T-helper 22 cell (primary cell): ENCODE data around the gene NAB2.
"Not testable (repeated sequence)": the region's sequence is repeated elsewhere in the genome, so short reads cannot be mapped to it uniquely, and the experiment has no call there.

Experiments used
- DNase-seq: peaks from one replicate; pipeline ENCODE4 v3.0.0-alpha.2; 2020; ENCODE audit warnings: low read depth

The NAB2 gene, protein sequence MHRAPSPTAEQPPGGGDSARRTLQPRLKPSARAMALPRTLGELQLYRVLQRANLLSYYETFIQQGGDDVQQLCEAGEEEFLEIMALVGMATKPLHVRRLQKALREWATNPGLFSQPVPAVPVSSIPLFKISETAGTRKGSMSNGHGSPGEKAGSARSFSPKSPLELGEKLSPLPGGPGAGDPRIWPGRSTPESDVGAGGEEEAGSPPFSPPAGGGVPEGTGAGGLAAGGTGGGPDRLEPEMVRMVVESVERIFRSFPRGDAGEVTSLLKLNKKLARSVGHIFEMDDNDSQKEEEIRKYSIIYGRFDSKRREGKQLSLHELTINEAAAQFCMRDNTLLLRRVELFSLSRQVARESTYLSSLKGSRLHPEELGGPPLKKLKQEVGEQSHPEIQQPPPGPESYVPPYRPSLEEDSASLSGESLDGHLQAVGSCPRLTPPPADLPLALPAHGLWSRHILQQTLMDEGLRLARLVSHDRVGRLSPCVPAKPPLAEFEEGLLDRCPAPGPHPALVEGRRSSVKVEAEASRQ

DNA sequence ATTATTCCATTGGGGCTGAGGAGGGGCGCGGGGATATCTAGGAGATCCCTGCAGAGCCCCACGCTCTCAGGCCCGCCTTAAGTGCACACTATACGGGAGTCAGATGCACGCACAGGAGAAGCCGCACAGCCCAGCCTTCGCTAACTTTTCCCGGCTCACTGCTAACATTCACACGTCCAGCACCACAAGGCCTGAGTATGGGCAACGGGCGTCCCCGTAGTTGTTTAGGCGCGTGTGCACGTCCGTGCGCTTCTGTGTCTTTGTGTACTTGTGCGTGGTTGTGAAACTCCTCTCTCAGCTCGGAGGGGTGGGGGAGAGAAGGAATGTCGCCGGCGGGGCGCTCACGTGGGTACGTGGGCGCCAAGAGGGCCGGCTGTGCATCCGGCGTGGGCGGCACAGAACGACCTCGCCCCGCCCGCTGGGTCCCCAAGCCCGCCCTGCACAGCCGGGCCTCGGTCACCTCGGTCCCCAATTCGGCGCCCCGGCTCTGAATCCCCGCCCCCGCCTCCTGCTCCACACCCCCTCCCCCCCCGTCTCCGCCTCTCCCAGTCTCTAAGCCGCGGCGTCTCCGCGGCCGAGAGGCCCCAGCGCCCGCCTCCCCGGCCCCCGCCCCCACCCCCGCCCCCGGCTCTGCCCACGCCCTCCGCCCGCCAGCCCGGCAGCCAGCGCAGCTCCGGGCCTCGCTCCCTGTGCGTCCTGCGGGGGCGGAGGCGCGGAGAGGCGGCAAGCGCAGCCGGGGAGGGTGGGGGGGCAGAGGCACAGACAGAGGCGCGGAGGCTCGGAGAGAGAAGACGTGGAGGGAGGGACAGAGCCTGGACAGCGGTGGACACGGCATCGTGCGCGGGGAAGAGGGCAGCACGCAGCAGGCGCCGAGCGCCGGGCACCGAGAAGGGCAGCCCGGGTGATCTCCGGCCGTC is at the start of gene NAB2:
Gene NAB2, plus strand, starts transcription at position 761 of the 917 bp plus-strand sequence. CDS start 158 bp downstream, outside the sequence.
- peak; percentile 93 for DNase-seq

DNA sequence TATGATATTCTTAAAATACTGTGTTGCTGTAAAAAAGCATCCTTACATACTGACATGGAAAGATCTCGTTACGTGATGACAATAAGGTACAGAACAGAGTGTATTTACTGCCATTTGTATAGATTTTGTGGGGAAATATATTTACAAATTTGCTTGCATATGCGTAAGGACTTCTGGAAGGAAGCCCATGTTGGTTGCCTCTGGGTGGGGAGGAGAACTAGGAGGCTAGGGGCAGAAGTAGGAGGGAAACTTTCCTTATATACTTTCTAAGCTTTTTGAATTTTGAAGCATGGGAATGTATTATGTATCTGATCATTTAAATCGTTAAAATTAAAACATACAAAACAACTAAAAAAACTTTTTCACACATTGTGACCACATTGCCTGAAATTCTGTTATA is 48.7 kb upstream of the NAB2 start:
- DNase-seq: no peak

DNA sequence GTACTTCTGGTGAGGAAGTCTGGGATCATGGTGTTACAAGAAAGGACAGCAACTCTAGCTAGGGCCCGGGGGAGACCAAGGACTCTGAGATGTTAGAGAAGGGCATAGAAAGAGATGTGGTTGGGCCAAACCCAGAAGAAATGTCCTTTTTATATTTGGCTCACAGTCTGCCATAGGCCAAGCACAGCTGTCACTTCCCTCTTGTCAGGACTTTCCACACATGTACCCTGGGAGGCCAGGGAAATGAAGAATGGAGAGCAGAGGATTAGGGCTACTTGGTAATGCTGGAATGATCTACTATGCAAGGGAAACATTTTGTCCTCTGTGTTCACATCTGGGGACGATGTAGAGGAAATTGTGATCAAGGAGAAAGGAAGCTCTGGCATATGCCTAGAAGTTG is 48.2 kb upstream of the NAB2 start:
- no peak for DNase-seq

DNA sequence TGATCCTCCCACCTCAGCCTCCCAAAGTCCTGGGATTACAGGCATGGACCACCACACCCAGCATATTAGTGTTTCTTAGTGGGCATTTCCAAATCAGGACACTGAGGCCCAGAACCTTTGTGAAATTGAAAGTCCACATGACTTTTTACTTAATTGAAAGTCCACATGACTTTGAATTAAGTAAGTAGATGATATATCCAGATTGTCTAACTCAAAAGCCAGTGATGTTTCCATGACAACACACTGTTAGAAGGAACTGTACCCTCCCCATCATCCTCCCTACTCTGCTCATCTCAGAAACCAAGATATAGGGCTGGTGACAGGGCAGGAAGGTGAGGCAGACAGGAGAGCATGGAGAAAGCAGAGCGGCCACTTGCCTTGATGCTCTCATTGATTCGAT is 46.2 kb upstream of the NAB2 start:
- no peak for DNase-seq

DNA sequence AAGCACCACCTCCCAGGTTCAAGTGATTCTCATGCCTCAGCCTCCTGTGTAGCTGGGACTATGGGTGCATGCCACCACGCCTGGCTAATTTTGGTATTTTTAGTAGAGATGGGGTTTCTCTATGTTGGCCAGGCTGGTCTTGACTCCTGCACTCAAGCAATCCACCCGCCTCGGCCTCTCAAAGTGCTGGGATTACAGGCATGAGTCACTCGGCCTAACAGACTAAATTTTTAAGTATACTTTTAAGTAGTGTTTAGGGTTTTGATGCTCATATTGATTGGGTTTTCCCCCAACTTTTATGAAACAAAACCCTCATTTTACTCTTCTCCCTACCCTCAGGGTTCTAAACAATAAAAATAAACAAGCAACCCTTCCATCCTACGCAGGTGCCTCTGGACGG is 44.4 kb upstream of the NAB2 start:
- DNase-seq: no peak

DNA sequence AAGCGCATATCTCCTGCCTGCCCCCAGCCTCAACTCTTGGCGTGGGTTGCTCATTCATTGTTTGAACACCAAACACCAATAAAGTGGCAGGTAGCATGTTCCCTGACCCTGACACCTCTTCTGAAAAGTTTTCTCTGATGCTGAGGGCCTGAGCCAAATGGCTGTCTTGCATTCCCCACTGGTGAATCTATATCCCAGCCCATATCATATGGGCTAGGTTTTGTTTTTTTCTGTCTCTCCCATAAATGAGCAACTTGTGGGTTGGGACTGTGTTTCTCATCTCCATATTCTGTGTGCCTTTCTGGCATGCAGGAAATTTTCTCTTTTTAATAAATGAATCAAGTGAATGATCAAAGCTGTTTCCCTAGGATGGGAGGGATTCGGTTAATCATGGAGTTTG is 44.0 kb upstream of the NAB2 start:
- no peak for DNase-seq

DNA sequence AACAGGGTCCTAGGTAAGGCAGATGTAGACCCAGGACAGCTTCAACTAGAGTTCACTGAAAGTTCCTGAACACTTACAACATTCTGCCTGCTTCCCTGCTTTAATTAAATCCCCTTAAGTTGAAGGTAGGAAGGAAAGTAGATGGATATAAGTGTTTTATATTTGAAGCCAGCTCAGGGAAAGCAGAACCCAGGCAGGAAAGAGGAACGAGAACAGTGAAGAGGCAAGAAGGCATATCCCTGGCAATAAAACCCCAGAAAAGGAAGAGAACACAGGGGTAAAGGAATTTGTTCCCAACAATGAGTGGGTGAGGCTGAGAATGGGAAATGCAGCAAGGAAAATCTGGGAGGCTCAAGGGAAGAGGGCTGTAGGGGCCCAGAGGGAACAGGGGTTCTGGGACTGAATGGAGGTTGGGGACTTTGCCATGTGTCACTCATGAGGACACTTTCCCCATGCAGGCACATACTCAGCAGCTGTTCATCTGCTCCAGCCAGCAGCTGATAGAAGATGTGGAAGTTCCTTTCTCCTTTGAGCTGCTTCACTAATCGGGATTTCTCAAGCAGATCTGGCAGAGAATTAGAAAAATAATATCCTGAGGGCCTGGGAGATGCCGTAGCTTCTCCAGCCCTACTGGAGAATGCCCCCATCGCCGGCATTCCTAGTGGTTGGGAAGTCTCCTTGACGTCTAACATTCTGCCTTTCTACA is 42.7 kb upstream of the NAB2 start:
- DNase-seq: no peak

DNA sequence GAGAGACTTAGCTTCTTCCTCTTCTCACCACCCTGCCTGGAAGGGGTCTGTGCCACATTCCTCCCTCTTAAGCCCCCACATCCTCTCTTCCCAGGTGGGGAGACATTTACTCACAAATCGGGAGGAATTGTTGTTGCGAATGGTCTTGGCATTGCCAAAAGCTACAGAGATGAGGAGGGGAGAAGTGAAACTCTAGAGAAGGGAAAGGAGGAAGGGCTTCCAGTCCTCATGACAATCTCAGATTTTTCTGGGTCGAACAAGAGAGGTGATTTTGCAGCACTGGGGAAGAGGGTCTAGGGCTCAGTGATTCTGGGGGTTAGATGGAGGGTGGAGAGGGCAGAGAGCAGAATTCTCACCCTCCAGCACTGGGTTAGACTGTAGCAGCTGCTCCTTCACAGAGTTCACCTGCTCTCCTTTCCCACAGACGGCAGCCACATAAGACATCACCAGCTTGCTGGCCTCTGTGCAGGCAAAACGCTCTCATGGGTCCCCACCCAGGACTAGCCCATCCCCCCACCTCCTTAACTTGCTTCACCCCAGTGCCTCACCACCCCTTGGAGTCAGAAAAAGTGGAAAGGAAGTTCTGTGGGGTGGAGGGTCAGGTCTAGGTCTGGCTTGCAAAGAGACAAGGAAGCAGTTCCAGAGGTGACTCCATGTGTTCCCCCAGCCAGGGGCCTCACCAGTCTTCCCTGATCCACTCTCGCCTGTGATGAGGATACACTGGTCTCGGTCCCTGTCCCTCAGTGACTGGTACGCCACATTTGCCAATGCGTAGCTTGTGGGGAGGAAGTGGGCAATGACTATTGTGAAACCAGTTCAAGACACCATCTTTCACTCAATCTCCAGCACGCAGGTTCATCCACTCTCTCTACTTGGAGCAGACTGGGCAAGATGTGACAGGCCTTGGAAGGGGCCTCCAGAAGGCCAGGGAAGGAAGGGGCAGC is 41.7 kb upstream of the NAB2 start:
- no peak for DNase-seq

DNA sequence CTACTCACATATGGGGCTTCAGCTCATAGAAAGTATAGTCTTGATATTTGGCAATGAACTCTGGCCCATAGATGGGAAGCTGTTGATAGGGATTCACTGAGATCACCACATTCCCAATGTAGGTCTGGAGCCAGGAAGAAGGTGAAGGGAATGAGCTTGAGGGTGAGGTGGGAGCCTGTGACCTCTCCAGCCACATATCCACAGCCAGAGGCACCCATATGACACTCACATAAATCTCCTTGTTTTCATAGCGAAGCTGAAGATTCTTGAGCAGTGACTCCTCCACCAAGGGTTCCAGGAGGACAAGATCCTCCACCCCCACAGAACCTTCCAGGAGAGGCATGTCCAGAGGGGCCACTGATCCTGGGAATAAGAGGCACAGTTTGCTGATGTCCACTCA is 40.9 kb upstream of the NAB2 start:
- no peak for DNase-seq

DNA sequence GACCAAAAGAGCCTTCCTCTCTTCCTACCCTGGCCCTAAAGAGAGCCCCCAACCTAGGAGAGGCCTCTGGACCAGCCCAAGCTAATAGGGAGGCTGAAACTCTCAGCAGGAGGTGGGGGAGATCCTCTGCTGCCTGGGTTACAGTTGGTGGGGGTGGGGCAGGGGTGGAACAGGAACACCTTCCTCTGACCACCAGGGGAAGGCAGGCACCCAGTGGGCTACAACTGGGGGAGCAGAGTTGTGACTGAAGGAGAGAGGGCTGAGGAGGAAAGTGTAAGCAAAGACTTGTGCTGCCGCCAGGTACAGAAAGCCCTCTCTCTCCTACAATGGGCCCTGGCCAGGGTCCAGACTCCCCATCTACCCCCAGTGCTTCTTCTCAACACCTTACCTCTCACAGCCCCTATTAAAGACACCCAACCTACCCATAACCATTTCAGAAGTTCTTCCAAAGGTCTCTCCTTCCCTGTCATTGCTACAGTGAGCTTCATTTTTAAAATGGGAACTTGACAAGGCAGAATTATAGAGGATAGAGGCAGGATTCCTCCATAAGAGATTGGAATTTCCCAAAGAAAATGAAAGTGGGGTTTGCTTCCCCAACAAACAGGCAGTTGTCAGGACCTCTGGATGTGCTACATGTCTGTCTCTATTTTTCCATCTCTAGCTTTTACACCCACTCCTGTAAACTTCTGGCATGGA is 40.3 kb upstream of the NAB2 start:
- DNase-seq: no peak

DNA sequence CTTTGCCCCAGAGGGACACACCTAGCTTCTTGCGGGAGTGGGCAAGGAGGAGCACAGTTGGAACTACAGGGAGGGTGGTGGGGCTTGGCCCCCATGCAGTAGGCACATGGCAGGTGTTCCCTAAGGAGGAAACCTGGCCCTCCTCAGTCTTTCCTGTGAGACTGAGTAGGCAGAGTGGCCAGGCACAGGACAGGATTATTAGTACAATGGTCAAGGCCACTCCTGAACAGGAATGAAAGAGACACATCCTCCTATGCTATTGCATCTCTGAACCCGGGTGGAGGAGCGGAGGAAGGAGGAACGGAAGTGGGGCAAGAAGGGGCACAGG is 39.8 kb upstream of the NAB2 start:
- no peak for DNase-seq

DNA sequence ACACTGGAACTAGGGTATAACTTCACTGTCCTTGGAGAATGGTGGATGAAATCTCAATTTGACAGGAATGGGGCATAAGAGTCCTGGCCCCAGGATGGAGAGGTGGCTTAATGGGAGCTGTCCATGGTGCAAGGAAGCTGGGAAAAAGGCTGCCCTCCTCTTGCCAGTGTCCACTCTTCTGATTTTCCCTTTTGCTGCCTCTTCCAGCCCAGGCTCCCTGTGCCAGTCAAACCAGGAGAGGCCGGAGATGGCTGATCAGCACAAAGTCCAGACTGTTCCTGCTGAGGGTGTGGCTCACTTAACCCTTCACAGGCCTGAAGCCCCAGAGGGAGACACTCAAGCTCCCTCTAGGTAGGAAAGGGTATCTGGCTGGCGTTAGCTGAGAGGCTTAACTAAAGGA is 39.0 kb upstream of the NAB2 start, which contains the start of gene MYO1A:
Gene MYO1A, minus strand, starts transcription at position 240 of the 400 bp plus-strand sequence. CDS start 1,806 bp downstream, outside the sequence.
- no peak for DNase-seq

DNA sequence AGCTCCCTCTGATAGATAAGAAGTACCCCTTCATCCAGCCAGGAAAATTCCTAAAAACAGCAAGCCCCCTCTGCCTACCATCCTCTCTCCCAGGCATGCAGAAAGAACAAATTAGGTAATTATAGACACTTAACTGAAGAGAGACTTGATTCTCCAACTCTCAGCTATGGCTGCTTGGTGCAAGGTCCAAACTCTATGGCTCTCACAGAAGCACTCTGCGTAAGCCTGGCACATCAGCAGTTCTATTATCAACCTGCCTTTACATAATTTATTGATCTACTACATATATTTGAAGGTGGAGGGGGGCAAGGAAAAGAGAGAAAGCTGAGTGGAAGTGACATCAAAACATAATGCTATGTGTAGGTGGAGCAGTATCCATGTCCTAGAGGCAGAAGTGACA is 37.9 kb upstream of the NAB2 start:
- DNase-seq: no peak

DNA sequence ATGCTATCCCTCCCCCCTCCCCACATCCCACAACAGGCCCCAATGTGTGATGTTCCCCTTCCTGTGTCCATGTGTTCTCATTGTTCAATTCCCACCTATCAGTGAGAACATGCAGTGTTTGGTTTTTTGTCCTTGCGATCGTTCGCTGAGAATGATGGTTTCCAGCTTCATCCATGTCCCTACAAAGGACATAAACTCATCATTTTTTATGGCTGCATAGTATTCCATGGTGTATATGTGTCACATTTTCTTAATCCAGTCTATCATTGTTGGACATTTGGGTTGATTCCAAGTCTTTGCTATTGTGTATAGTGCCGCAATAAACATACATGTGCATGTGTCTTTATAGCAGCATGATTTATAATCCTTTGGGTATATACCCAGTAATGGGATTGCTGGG is 35.8 kb upstream of the NAB2 start:
- DNase-seq: not testable (repeated sequence)

DNA sequence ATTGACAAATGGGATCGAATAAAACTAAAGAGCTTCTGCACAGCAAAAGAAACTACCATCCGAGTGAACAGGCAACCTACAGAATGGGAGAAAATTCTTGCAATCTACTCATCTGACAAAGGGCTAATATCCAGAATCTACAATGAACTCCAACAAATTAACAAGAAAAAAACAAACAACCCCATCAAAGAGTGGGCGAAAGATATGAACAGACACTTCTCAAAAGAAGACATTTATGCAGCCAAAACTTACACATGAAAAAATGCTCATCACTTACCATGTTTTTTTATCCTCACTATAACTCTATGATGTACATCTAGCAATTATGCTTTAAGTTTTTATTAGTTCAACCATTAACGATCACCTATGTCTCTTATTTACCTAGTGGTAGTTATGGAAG is 35.0 kb upstream of the NAB2 start:
- DNase-seq: not testable (repeated sequence)

DNA sequence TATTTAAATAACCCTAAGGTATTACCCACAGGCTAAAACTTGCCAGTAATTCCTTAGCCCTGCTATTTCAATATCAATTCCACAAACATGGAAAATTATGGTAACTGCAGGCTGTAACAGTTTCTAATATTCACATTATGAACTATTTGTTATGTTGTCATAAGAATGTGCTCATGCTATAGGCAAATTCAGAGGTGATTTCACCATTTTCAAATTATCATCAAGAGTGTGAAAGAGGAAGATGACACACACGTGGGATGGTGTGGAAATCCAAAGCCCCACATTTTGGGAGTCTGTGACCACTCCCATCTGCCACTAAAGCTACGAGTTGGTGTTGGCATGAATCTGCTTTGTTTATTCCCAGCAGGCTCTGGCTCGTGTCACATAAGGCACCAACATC is 33.1 kb upstream of the NAB2 start:
- DNase-seq: no peak

DNA sequence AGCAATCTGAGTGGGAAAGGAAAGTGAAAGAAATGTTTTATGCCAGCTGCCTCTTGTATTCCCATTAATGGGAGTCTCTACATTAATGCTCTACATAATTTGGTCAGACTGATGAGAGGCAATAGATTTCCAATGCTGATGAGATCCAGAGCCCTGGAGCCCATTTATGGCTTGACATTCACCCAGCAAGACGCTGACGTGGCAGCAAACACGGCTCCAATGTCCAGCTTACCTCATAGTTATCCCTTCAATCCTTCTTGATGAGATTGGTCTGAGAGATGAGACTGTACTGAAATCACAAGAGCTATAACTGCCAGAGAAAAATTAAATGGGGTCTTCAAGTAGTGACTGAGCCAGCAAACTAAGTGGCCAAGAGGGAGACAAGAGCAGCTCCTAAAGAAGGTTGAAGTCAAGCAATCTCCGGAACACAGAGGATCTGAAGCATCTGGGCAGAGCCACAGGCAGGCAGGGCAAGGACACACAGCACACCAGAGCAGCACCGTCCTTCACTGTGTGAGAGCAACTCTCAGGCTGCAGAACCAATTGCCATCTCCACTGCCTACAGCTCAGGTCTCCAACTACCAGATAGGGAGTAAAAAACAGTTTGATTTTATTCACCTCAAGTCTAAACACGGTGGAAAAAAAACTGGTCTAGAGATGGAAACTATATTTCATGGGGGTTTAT is 31.7 kb upstream of the NAB2 start:
- DNase-seq: no peak

DNA sequence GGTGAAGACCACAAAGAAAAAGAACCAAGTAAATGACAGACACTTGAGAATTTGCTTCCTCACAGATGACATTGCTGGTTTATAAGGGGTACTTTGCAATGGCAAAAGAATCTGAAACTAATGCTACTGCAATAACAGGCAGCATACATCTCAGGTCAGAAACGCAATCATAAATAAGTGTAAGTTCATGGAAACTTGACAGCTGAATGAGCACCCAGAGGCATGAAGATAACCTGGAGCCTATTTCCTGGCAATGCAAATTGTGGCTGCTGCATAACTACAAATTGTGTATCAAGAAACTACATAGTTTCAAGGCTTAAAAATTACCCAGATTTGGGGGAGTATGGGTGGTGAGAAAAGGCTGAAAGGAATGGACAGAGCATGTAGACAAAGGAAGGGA is 30.5 kb upstream of the NAB2 start:
- no peak for DNase-seq

DNA sequence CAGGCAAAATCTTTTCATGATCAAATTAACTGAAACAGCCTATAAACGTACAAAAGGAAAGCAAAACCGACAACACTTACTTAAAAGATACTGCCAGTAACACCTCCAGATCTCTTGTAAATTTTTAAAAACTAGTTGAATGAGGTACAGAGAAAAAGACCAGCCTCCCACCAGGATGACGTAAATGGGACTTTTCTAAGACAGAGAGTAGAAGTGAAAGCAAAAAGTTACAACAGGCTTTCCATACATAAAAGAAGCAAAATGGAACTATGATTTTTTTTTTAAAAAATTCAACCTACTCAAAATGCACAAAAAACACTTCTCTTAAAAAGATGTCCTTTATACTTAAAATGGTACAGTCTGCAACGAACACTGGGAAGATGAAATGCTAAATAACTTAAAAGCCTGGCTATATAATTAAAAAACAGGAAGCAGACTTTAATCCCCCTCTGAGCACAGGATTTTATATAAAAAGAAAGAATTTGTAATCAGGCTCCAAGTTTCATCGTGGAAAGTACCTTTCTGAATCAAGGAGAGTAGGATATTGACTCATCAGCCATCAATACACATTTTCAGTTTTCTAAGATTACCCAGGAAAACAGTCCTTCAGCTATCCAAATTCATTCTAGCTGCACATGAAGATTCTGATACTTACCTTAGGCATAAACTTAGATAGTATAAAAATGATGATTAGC is 24.8 kb upstream of the NAB2 start:
- DNase-seq: peak; percentile 19
